ENCODE results near the gene GPR15LG. TPM values are rescaled to one million over a fixed set of nuclear protein-coding genes. Genes with fewer than 3 reads are reported as not detected.

GPR15LG gene
- total and polyA plus RNA-seq, 2 experiments from 2014 or later = not detected

DNA sequence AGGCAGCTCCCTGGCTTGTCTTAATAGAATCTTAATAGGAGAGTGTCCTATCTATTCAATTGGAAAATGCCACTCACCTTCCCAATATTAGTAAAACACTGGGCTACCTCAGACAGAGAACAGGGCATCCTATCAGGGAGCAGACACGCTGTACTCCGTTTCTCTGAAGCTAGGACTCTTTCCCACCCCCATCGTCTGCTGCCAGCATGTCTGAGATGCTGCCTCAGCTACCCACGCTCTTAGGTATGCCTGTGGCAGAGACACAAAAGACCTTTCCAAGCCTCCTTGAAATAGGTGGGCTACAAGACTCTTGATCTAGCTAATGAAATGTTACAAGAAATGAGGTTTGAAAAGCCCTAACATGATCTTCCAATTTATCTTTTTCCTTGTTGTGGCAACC is 54.2 kb downstream of the GPR15LG start (continued):
- TF ChIP-seq, protein P1, sequence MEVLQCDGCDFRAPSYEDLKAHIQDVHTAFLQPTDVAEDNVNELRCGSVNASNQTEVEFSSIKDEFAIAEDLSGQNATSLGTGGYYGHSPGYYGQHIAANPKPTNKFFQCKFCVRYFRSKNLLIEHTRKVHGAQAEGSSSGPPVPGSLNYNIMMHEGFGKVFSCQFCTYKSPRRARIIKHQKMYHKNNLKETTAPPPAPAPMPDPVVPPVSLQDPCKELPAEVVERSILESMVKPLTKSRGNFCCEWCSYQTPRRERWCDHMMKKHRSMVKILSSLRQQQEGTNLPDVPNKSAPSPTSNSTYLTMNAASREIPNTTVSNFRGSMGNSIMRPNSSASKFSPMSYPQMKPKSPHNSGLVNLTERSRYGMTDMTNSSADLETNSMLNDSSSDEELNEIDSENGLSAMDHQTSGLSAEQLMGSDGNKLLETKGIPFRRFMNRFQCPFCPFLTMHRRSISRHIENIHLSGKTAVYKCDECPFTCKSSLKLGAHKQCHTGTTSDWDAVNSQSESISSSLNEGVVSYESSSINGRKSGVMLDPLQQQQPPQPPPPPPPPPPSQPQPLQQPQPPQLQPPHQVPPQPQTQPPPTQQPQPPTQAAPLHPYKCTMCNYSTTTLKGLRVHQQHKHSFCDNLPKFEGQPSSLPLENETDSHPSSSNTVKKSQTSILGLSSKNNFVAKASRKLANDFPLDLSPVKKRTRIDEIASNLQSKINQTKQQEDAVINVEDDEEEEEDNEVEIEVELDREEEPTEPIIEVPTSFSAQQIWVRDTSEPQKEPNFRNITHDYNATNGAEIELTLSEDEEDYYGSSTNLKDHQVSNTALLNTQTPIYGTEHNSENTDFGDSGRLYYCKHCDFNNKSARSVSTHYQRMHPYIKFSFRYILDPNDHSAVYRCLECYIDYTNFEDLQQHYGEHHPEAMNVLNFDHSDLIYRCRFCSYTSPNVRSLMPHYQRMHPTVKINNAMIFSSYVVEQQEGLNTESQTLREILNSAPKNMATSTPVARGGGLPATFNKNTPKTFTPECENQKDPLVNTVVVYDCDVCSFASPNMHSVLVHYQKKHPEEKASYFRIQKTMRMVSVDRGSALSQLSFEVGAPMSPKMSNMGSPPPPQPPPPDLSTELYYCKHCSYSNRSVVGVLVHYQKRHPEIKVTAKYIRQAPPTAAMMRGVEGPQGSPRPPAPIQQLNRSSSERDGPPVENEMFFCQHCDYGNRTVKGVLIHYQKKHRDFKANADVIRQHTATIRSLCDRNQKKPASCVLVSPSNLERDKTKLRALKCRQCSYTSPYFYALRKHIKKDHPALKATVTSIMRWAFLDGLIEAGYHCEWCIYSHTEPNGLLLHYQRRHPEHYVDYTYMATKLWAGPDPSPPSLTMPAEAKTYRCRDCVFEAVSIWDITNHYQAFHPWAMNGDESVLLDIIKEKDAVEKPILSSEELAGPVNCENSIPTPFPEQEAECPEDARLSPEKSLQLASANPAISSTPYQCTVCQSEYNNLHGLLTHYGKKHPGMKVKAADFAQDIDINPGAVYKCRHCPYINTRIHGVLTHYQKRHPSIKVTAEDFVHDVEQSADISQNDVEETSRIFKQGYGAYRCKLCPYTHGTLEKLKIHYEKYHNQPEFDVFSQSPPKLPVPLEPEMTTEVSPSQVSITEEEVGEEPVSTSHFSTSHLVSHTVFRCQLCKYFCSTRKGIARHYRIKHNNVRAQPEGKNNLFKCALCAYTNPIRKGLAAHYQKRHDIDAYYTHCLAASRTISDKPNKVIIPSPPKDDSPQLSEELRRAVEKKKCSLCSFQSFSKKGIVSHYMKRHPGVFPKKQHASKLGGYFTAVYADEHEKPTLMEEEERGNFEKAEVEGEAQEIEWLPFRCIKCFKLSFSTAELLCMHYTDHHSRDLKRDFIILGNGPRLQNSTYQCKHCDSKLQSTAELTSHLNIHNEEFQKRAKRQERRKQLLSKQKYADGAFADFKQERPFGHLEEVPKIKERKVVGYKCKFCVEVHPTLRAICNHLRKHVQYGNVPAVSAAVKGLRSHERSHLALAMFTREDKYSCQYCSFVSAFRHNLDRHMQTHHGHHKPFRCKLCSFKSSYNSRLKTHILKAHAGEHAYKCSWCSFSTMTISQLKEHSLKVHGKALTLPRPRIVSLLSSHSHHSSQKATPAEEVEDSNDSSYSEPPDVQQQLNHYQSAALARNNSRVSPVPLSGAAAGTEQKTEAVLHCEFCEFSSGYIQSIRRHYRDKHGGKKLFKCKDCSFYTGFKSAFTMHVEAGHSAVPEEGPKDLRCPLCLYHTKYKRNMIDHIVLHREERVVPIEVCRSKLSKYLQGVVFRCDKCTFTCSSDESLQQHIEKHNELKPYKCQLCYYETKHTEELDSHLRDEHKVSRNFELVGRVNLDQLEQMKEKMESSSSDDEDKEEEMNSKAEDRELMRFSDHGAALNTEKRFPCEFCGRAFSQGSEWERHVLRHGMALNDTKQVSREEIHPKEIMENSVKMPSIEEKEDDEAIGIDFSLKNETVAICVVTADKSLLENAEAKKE (CRISPR knock-in tag; IDR thresholded peaks at IDR 0.05) = no peak
- TF ChIP-seq, protein P2, sequence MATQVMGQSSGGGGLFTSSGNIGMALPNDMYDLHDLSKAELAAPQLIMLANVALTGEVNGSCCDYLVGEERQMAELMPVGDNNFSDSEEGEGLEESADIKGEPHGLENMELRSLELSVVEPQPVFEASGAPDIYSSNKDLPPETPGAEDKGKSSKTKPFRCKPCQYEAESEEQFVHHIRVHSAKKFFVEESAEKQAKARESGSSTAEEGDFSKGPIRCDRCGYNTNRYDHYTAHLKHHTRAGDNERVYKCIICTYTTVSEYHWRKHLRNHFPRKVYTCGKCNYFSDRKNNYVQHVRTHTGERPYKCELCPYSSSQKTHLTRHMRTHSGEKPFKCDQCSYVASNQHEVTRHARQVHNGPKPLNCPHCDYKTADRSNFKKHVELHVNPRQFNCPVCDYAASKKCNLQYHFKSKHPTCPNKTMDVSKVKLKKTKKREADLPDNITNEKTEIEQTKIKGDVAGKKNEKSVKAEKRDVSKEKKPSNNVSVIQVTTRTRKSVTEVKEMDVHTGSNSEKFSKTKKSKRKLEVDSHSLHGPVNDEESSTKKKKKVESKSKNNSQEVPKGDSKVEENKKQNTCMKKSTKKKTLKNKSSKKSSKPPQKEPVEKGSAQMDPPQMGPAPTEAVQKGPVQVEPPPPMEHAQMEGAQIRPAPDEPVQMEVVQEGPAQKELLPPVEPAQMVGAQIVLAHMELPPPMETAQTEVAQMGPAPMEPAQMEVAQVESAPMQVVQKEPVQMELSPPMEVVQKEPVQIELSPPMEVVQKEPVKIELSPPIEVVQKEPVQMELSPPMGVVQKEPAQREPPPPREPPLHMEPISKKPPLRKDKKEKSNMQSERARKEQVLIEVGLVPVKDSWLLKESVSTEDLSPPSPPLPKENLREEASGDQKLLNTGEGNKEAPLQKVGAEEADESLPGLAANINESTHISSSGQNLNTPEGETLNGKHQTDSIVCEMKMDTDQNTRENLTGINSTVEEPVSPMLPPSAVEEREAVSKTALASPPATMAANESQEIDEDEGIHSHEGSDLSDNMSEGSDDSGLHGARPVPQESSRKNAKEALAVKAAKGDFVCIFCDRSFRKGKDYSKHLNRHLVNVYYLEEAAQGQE (IDR thresholded peaks at IDR 0.05; ENCODE audit: unreplicated experiment) = no peak
- TF ChIP-seq EZH2phosphoT487 (IDR thresholded peaks at IDR 0.05; ENCODE audit: unreplicated experiment) = no peak

DNA sequence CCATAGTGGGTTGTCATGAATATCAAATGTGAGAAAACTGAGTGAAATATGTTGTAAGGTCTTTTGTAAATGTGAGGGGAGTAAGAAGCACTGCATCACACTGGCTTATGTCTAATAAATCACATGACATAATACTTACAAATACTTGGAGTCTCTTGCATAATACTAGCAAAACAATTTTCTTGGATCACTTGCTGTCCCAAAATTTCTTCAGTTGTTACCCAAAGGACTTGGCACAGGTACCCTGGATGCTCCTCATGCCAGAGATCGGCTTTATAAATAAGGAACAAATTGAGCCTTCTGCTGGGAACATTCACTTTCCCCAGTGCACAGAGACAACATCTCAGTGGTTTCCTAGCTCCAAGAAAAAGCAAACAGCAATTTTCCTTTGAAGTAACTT is 56.8 kb downstream of the GPR15LG start:
- Histone ChIP-seq H2AFZ (no peak overlapping the region), H3K79me2 (replicated peaks; ENCODE audit: insufficient read depth) (no peaks in the 10 kb centered on the region), H3K4me2 (no peak overlapping the region), H3K36me3 (ENCODE audit: insufficient read depth) (no peaks in the 10 kb centered on the region), H3K4me3 (no peak overlapping the region), H3K27me3 (ENCODE audit: insufficient read depth) (no peaks in the 10 kb centered on the region), H4K20me1 (replicated peaks; ENCODE audit: insufficient read depth) (no peaks in the 10 kb centered on the region), H3K9me2 (ENCODE audit: insufficient read depth) (peaks cover 7% of the 10 kb centered on the region; the same call in 1 of the 2 replicates), H3F3A (replicated peaks; ENCODE audit: low read depth) (no peaks in the 10 kb centered on the region), H3K27ac (ENCODE audit: low read depth) (no peak overlapping the region), H3K4me1 (ENCODE audit: insufficient read depth) (no peaks in the 10 kb centered on the region)
- H3K27me3 Mint-ChIP-seq (ENCODE audit: insufficient read depth, low read depth, poor library complexity) = no peaks in the 10 kb centered on the region
- no peaks in the 10 kb centered on the region for H3K4me1 Mint-ChIP-seq
- no peak overlapping the region for H3K27ac Mint-ChIP-seq
- H3K36me3 Mint-ChIP-seq (ENCODE audit: low read depth) = no peaks in the 10 kb centered on the region
- ATAC-seq = no peak
- H3K4me3 Mint-ChIP-seq = no peak overlapping the region
- DNase-seq (ENCODE audit: low spot score) = no peak
- H3K9me3 Mint-ChIP-seq = no peaks in the 10 kb centered on the region
- no peak for TF ChIP-seq JUNB (IDR thresholded peaks at IDR 0.05; ENCODE audit: unreplicated experiment)
- no peak for TF ChIP-seq ZNF114 (CRISPR knock-in tag; IDR thresholded peaks at IDR 0.05)
- TF ChIP-seq, protein P2 (IDR thresholded peaks at IDR 0.05; ENCODE audit: unreplicated experiment) = no peak
- TF ChIP-seq, protein P3, sequence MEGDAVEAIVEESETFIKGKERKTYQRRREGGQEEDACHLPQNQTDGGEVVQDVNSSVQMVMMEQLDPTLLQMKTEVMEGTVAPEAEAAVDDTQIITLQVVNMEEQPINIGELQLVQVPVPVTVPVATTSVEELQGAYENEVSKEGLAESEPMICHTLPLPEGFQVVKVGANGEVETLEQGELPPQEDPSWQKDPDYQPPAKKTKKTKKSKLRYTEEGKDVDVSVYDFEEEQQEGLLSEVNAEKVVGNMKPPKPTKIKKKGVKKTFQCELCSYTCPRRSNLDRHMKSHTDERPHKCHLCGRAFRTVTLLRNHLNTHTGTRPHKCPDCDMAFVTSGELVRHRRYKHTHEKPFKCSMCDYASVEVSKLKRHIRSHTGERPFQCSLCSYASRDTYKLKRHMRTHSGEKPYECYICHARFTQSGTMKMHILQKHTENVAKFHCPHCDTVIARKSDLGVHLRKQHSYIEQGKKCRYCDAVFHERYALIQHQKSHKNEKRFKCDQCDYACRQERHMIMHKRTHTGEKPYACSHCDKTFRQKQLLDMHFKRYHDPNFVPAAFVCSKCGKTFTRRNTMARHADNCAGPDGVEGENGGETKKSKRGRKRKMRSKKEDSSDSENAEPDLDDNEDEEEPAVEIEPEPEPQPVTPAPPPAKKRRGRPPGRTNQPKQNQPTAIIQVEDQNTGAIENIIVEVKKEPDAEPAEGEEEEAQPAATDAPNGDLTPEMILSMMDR (conservative IDR thresholded peaks at IDR 0.05; ENCODE audit: low read depth in 2 of 2) = no peak
- TF ChIP-seq NANOG (IDR thresholded peaks at IDR 0.05; ENCODE audit: borderline replicate concordance) = no peak
- no peak for TF ChIP-seq STAT1 (IDR thresholded peaks at IDR 0.05; ENCODE audit: unreplicated experiment)
- TF ChIP-seq, protein P4, sequence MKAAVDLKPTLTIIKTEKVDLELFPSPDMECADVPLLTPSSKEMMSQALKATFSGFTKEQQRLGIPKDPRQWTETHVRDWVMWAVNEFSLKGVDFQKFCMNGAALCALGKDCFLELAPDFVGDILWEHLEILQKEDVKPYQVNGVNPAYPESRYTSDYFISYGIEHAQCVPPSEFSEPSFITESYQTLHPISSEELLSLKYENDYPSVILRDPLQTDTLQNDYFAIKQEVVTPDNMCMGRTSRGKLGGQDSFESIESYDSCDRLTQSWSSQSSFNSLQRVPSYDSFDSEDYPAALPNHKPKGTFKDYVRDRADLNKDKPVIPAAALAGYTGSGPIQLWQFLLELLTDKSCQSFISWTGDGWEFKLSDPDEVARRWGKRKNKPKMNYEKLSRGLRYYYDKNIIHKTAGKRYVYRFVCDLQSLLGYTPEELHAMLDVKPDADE (IDR thresholded peaks at IDR 0.05) = no peak
